ENCODE data around the gene EFCAB8.

The EFCAB8 gene

GRCh38 chr20:32976746-32977145 is 118.0 kb downstream of the EFCAB8 start:
- Histone ChIP-seq H3K27me3 (ENCODE audit: low read depth, low read length) (no peaks in the 10 kb centered on the region), H3K4me1 (ENCODE audit: control insufficient read depth in 1 of 2, insufficient read depth in 2 of 2, low read length in 2 of 2) (no peaks in the 10 kb centered on the region), H3K27ac (ENCODE audit: low read length) (no peak overlapping the region), H3K36me3 (ENCODE audit: control insufficient read depth in 1 of 2, insufficient read depth in 2 of 2, low read length in 2 of 2) (no peaks in the 10 kb centered on the region), H3K4me3 (ENCODE audit: low read depth in 1 of 2, low read length in 2 of 2) (no peak overlapping the region), H3K9me3 (ENCODE audit: control insufficient read depth in 1 of 2, low read length in 2 of 2) (peaks cover 0 to 2% of the 10 kb centered on the region in 2 donors)

- no peaks in the 10 kb centered on the region for H3K27me3 ChIP-seq (ENCODE audit: low read depth, low read length)
- H3K36me3 ChIP-seq (ENCODE audit: control insufficient read depth in 1 of 2, insufficient read depth in 2 of 2, low read length in 2 of 2): no peaks in the 10 kb centered on the region
- H3K9me3 ChIP-seq (ENCODE audit: control insufficient read depth in 1 of 2, low read length in 2 of 2): peaks cover 0 to 2% of the 10 kb centered on the region in 2 donors
- H3K27ac ChIP-seq (ENCODE audit: low read length): no peak overlapping the region
- H3K4me3 ChIP-seq (ENCODE audit: low read depth in 1 of 2, low read length in 2 of 2): no peak overlapping the region
- H3K4me1 ChIP-seq (ENCODE audit: control insufficient read depth in 1 of 2, insufficient read depth in 2 of 2, low read length in 2 of 2): no peaks in the 10 kb centered on the region
Observed at GRCh38 chr20:32977281-32978008, 118.7 kb downstream of the EFCAB8 start.

GRCh38 chr20:32978009-32978335 is 119.2 kb downstream of the EFCAB8 start:
- Histone ChIP-seq H3K36me3 (ENCODE audit: control insufficient read depth in 1 of 2, insufficient read depth in 2 of 2, low read length in 2 of 2) (no peaks in the 10 kb centered on the region), H3K4me3 (ENCODE audit: low read depth in 1 of 2, low read length in 2 of 2) (no peak overlapping the region), H3K4me1 (ENCODE audit: control insufficient read depth in 1 of 2, insufficient read depth in 2 of 2, low read length in 2 of 2) (no peaks in the 10 kb centered on the region), H3K27ac (ENCODE audit: low read length) (no peak overlapping the region), H3K9me3 (ENCODE audit: control insufficient read depth in 1 of 2, low read length in 2 of 2) (peaks cover 0 to 2% of the 10 kb centered on the region in 2 donors), H3K27me3 (ENCODE audit: low read depth, low read length) (no peaks in the 10 kb centered on the region)

- Histone ChIP-seq H3K27ac (ENCODE audit: low read length) (no peak overlapping the region), H3K27me3 (ENCODE audit: low read depth, low read length) (no peaks in the 10 kb centered on the region), H3K4me1 (ENCODE audit: control insufficient read depth in 1 of 2, insufficient read depth in 2 of 2, low read length in 2 of 2) (no peaks in the 10 kb centered on the region), H3K9me3 (ENCODE audit: control insufficient read depth in 1 of 2, low read length in 2 of 2) (peaks cover 0 to 2% of the 10 kb centered on the region in 2 donors), H3K4me3 (ENCODE audit: low read depth in 1 of 2, low read length in 2 of 2) (no peak overlapping the region), H3K36me3 (ENCODE audit: control insufficient read depth in 1 of 2, insufficient read depth in 2 of 2, low read length in 2 of 2) (no peaks in the 10 kb centered on the region)
Observed at GRCh38 chr20:32979201-32979998, 120.7 kb downstream of the EFCAB8 start.

- no peak overlapping the region for H3K27ac ChIP-seq (ENCODE audit: low read length)
- no peaks in the 10 kb centered on the region for H3K27me3 ChIP-seq (ENCODE audit: low read depth, low read length)
- H3K9me3 ChIP-seq (ENCODE audit: control insufficient read depth in 1 of 2, low read length in 2 of 2): peaks cover 0 to 2% of the 10 kb centered on the region in 2 donors
- no peaks in the 10 kb centered on the region for H3K4me1 ChIP-seq (ENCODE audit: control insufficient read depth in 1 of 2, insufficient read depth in 2 of 2, low read length in 2 of 2)
- no peak overlapping the region for H3K4me3 ChIP-seq (ENCODE audit: low read depth in 1 of 2, low read length in 2 of 2)
- H3K36me3 ChIP-seq (ENCODE audit: control insufficient read depth in 1 of 2, insufficient read depth in 2 of 2, low read length in 2 of 2): no peaks in the 10 kb centered on the region
Observed at GRCh38 chr20:32980131-32980941, 121.6 kb downstream of the EFCAB8 start.

- Histone ChIP-seq H3K9me3 (ENCODE audit: control insufficient read depth in 1 of 2, low read length in 2 of 2) (peaks cover 0 to 2% of the 10 kb centered on the region in 2 donors), H3K4me1 (ENCODE audit: control insufficient read depth in 1 of 2, insufficient read depth in 2 of 2, low read length in 2 of 2) (no peaks in the 10 kb centered on the region), H3K27me3 (ENCODE audit: low read depth, low read length) (no peaks in the 10 kb centered on the region), H3K36me3 (ENCODE audit: control insufficient read depth in 1 of 2, insufficient read depth in 2 of 2, low read length in 2 of 2) (no peaks in the 10 kb centered on the region), H3K4me3 (ENCODE audit: low read depth in 1 of 2, low read length in 2 of 2) (no peak overlapping the region), H3K27ac (ENCODE audit: low read length) (no peak overlapping the region)
Observed at GRCh38 chr20:32980990-32981389, 122.3 kb downstream of the EFCAB8 start.

GRCh38 chr20:32982617-32983458 is 124.1 kb downstream of the EFCAB8 start:
- H3K9me3 ChIP-seq (ENCODE audit: control insufficient read depth in 1 of 2, low read length in 2 of 2): no peaks in the 10 kb centered on the region
- no peak overlapping the region for H3K27ac ChIP-seq (ENCODE audit: low read length)
- no peaks in the 10 kb centered on the region for H3K36me3 ChIP-seq (ENCODE audit: control insufficient read depth in 1 of 2, insufficient read depth in 2 of 2, low read length in 2 of 2)
- H3K27me3 ChIP-seq (ENCODE audit: low read depth, low read length): no peaks in the 10 kb centered on the region
- no peak overlapping the region for H3K4me3 ChIP-seq (ENCODE audit: low read depth in 1 of 2, low read length in 2 of 2)
- H3K4me1 ChIP-seq (ENCODE audit: control insufficient read depth in 1 of 2, insufficient read depth in 2 of 2, low read length in 2 of 2): no peaks in the 10 kb centered on the region

- Histone ChIP-seq H3K4me3 (ENCODE audit: low read depth in 1 of 2, low read length in 2 of 2) (no peak overlapping the region), H3K9me3 (ENCODE audit: control insufficient read depth in 1 of 2, low read length in 2 of 2) (no peaks in the 10 kb centered on the region), H3K4me1 (ENCODE audit: control insufficient read depth in 1 of 2, insufficient read depth in 2 of 2, low read length in 2 of 2) (no peaks in the 10 kb centered on the region), H3K27me3 (ENCODE audit: low read depth, low read length) (no peaks in the 10 kb centered on the region), H3K27ac (ENCODE audit: low read length) (no peak overlapping the region), H3K36me3 (ENCODE audit: control insufficient read depth in 1 of 2, insufficient read depth in 2 of 2, low read length in 2 of 2) (no peaks in the 10 kb centered on the region)
Observed at GRCh38 chr20:32983459-32984112, 124.9 kb downstream of the EFCAB8 start.

GRCh38 chr20:32984196-32984595 is 125.5 kb downstream of the EFCAB8 start:
- Histone ChIP-seq H3K4me1 (ENCODE audit: control insufficient read depth in 1 of 2, insufficient read depth in 2 of 2, low read length in 2 of 2) (no peaks in the 10 kb centered on the region), H3K27me3 (ENCODE audit: low read depth, low read length) (no peaks in the 10 kb centered on the region), H3K36me3 (ENCODE audit: control insufficient read depth in 1 of 2, insufficient read depth in 2 of 2, low read length in 2 of 2) (no peaks in the 10 kb centered on the region), H3K4me3 (ENCODE audit: low read depth in 1 of 2, low read length in 2 of 2) (no peak overlapping the region), H3K9me3 (ENCODE audit: control insufficient read depth in 1 of 2, low read length in 2 of 2) (no peaks in the 10 kb centered on the region), H3K27ac (ENCODE audit: low read length) (no peak overlapping the region)

- Histone ChIP-seq H3K4me3 (ENCODE audit: low read depth in 1 of 2, low read length in 2 of 2) (no peak overlapping the region), H3K9me3 (ENCODE audit: control insufficient read depth in 1 of 2, low read length in 2 of 2) (no peaks in the 10 kb centered on the region), H3K27me3 (ENCODE audit: low read depth, low read length) (no peaks in the 10 kb centered on the region), H3K4me1 (ENCODE audit: control insufficient read depth in 1 of 2, insufficient read depth in 2 of 2, low read length in 2 of 2) (no peaks in the 10 kb centered on the region), H3K36me3 (ENCODE audit: control insufficient read depth in 1 of 2, insufficient read depth in 2 of 2, low read length in 2 of 2) (no peaks in the 10 kb centered on the region), H3K27ac (ENCODE audit: low read length) (no peak overlapping the region)
Observed at GRCh38 chr20:32984631-32985354, 126.1 kb downstream of the EFCAB8 start.
